ENCODE measurements around the gene MPG.

DNA sequence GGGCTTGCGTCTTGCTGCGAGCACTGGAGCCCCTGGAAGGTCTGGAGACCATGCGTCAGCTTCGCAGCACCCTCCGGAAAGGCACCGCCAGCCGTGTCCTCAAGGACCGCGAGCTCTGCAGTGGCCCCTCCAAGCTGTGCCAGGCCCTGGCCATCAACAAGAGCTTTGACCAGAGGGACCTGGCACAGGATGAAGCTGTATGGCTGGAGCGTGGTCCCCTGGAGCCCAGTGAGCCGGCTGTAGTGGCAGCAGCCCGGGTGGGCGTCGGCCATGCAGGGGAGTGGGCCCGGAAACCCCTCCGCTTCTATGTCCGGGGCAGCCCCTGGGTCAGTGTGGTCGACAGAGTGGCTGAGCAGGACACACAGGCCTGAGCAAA, 7.4 kb downstream of the MPG start:
- TF ChIP-seq, protein P1, sequence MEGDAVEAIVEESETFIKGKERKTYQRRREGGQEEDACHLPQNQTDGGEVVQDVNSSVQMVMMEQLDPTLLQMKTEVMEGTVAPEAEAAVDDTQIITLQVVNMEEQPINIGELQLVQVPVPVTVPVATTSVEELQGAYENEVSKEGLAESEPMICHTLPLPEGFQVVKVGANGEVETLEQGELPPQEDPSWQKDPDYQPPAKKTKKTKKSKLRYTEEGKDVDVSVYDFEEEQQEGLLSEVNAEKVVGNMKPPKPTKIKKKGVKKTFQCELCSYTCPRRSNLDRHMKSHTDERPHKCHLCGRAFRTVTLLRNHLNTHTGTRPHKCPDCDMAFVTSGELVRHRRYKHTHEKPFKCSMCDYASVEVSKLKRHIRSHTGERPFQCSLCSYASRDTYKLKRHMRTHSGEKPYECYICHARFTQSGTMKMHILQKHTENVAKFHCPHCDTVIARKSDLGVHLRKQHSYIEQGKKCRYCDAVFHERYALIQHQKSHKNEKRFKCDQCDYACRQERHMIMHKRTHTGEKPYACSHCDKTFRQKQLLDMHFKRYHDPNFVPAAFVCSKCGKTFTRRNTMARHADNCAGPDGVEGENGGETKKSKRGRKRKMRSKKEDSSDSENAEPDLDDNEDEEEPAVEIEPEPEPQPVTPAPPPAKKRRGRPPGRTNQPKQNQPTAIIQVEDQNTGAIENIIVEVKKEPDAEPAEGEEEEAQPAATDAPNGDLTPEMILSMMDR (IDR thresholded peaks at IDR 0.05 in 8 of 11, conservative IDR thresholded peaks at IDR 0.05 in 3 of 11), result no peak
- TF ChIP-seq POLR2AphosphoS5 (IDR thresholded peaks at IDR 0.05), result no peak
- no peak for TF ChIP-seq POLR2A (IDR thresholded peaks at IDR 0.05)
